HG03469 (cell line): Measurements from ENCODE around the gene PLAAT3.
"Not testable (repeated sequence)": the region's sequence is repeated elsewhere in the genome, so short reads cannot be mapped to it uniquely, and the experiment has no call there.

ENCODE experiments used
- ATAC-seq: cut with Tn5 transposase; IDR thresholded peaks from one replicate; pipeline ENCODE4 v1.9.1; 2021; ENCODE audit warnings: mild to moderate bottlenecking, moderate library complexity, moderate number of reproducible peaks; ENCODE audit not compliant: unreplicated experiment

PLAAT3 gene

GRCh38 chr11:63614136-63614671 is at the start of gene PLAAT3:
TSS of gene PLAAT3 (minus strand) at chr11:63614433. CDS start at chr11:63614014, 419 bp downstream.
- no peak for ATAC-seq

GRCh38 chr11:63663809-63664208 is 49.6 kb upstream of the PLAAT3 start:
- no peak for ATAC-seq

- ATAC-seq, result no peak
These were observed 46.7 kb upstream of the PLAAT3 start for GRCh38 chr11:63660972-63661371.

- no peak for ATAC-seq
These were observed 38.4 kb upstream of the PLAAT3 start for GRCh38 chr11:63652671-63653070.

GRCh38 chr11:63643205-63643604 is 29.0 kb upstream of the PLAAT3 start:
- no peak for ATAC-seq

GRCh38 chr11:63641727-63642126 is 27.5 kb upstream of the PLAAT3 start:
- no peak for ATAC-seq

- no peak for ATAC-seq
These were observed 25.1 kb upstream of the PLAAT3 start for GRCh38 chr11:63639199-63639832.

GRCh38 chr11:63638436-63638835 is 24.2 kb upstream of the PLAAT3 start:
- not testable (repeated sequence) for ATAC-seq

GRCh38 chr11:63635762-63636465 is 21.7 kb upstream of the PLAAT3 start:
- ATAC-seq, result no peak

GRCh38 chr11:63629426-63629825 is 15.2 kb upstream of the PLAAT3 start:
- ATAC-seq, result no peak

GRCh38 chr11:63623513-63624140 is 9.4 kb upstream of the PLAAT3 start:
- ATAC-seq, result no peak

- no peak for ATAC-seq
These were observed 8.1 kb upstream of the PLAAT3 start for GRCh38 chr11:63622323-63622722.

GRCh38 chr11:63621071-63621470 is 6.8 kb upstream of the PLAAT3 start:
- no peak for ATAC-seq

- ATAC-seq, result no peak
These were observed 5.7 kb upstream of the PLAAT3 start for GRCh38 chr11:63619967-63620366.

GRCh38 chr11:63617686-63618085 is 3.5 kb upstream of the PLAAT3 start:
- ATAC-seq, result not testable (repeated sequence)

- ATAC-seq, result no peak
These were observed 2.7 kb upstream of the PLAAT3 start for GRCh38 chr11:63616953-63617352.

GRCh38 chr11:63613517-63614135 is 607 bp downstream of the PLAAT3 start:
- ATAC-seq, result no peak

- ATAC-seq, result no peak
These were observed 2.1 kb downstream of the PLAAT3 start for GRCh38 chr11:63612181-63612580.

- ATAC-seq, result no peak
These were observed 2.9 kb downstream of the PLAAT3 start for GRCh38 chr11:63611395-63611747.

GRCh38 chr11:63610604-63611394 is 3.4 kb downstream of the PLAAT3 start:
- no peak for ATAC-seq
